Activated naive CD4-positive, alpha-beta T cell treated with anti-CD3 and anti-CD28 coated beads, Interleukin-2, amount 10 ng/mL, durations not matched to agents 7 days and 5 days (primary cell): ENCODE measurements around the gene TGM2.

ENCODE experiments used
- CTCF ChIA-PET: fragments of 350-600 bp; sonication (Branson Sonifier 250); formaldehyde crosslinking; loops from one replicate; lab custom pipeline; 2021; ENCODE audit warnings: antibody characterized with exemption; lab: Charles Lee
- DNase-seq: peaks from one replicate; pipeline ENCODE4 v3.0.0-alpha.2; 2020
- H3K27ac Mint-ChIP-seq: one replicate; pipeline ENCODE4 v1.8.0; 2021; ENCODE audit warnings: mild to moderate bottlenecking, moderate library complexity, mixed read lengths
- H3K27me3 Mint-ChIP-seq: one replicate; pipeline ENCODE4 v1.8.0; 2021; ENCODE audit warnings: mild to moderate bottlenecking, mixed read lengths
- H3K36me3 Mint-ChIP-seq: one replicate; pipeline ENCODE4 v1.8.0; 2021; ENCODE audit warnings: mixed read lengths
- H3K4me1 Mint-ChIP-seq: one replicate; pipeline ENCODE4 v1.8.0; 2021; ENCODE audit warnings: mixed read lengths
- H3K4me3 Mint-ChIP-seq: one replicate; pipeline ENCODE4 v1.8.0; 2021; ENCODE audit warnings: mild to moderate bottlenecking, moderate library complexity, mixed read lengths
- H3K9me3 Mint-ChIP-seq: one replicate; pipeline ENCODE4 v1.8.0; 2021; ENCODE audit warnings: mixed read lengths

TGM2 gene

GRCh38 chr20:38177201-38177600 is 12.1 kb upstream of the TGM2 start:
- DNase-seq: no peak
- Mint-ChIP-seq H3K27me3 (peaks cover 26% of the 10 kb centered on the region), H3K4me1 (no peaks in the 10 kb centered on the region), H3K4me3 (no peak overlapping the region), H3K9me3 (no peaks in the 10 kb centered on the region), H3K36me3 (no peaks in the 10 kb centered on the region), H3K27ac (no peak overlapping the region)
- CTCF ChIA-PET: no interaction called here

- CTCF ChIA-PET: no interaction called here
- Mint-ChIP-seq H3K27ac (no peak overlapping the region), H3K36me3 (no peaks in the 10 kb centered on the region), H3K27me3 (peaks cover 14% of the 10 kb centered on the region), H3K9me3 (no peaks in the 10 kb centered on the region), H3K4me3 (no peak overlapping the region), H3K4me1 (no peaks in the 10 kb centered on the region)
- DNase-seq: no peak
These were observed 10.5 kb upstream of the TGM2 start for GRCh38 chr20:38175304-38176180.

GRCh38 chr20:38173237-38174156 is 8.4 kb upstream of the TGM2 start:
- H3K27ac Mint-ChIP-seq: no peak overlapping the region
- CTCF ChIA-PET: interaction anchor here (1.7 kb wide), 1 partner anchor 116 kb away, joined by 3 read pairs; no protein-coding TSS in a partner anchor
- H3K4me3 Mint-ChIP-seq: no peak overlapping the region
- no peaks in the 10 kb centered on the region for H3K9me3 Mint-ChIP-seq
- DNase-seq: no peak
- peaks cover 15% of the 10 kb centered on the region for H3K4me1 Mint-ChIP-seq
- no peaks in the 10 kb centered on the region for H3K36me3 Mint-ChIP-seq
- peaks cover 14% of the 10 kb centered on the region for H3K27me3 Mint-ChIP-seq

GRCh38 chr20:38172408-38172807 is 7.3 kb upstream of the TGM2 start:
- Mint-ChIP-seq H3K27me3 (peaks cover 10% of the 10 kb centered on the region), H3K9me3 (no peaks in the 10 kb centered on the region), H3K4me1 (peaks cover 18% of the 10 kb centered on the region), H3K27ac (no peak overlapping the region), H3K36me3 (no peaks in the 10 kb centered on the region), H3K4me3 (no peak overlapping the region)
- CTCF ChIA-PET: interaction anchor here (1.0 kb wide), 1 partner anchor 114 kb away, joined by 3 read pairs; no protein-coding TSS in a partner anchor
- DNase-seq: no peak

GRCh38 chr20:38171675-38172043 is 6.6 kb upstream of the TGM2 start:
- Mint-ChIP-seq H3K27ac (no peak overlapping the region), H3K4me3 (no peak overlapping the region), H3K4me1 (peaks cover 18% of the 10 kb centered on the region), H3K36me3 (no peaks in the 10 kb centered on the region), H3K9me3 (no peaks in the 10 kb centered on the region), H3K27me3 (peaks cover 12% of the 10 kb centered on the region)
- CTCF ChIA-PET: interaction anchor here (1.0 kb wide), 1 partner anchor 114 kb away, joined by 3 read pairs; no protein-coding TSS in a partner anchor
- no peak for DNase-seq

- H3K4me1 Mint-ChIP-seq: peaks cover 18% of the 10 kb centered on the region
- CTCF ChIA-PET: no interaction called here
- H3K27ac Mint-ChIP-seq: no peak overlapping the region
- DNase-seq: no peak
- H3K36me3 Mint-ChIP-seq: no peaks in the 10 kb centered on the region
- H3K4me3 Mint-ChIP-seq: no peak overlapping the region
- peaks cover 18% of the 10 kb centered on the region for H3K27me3 Mint-ChIP-seq
- H3K9me3 Mint-ChIP-seq: no peaks in the 10 kb centered on the region
These were observed 6.0 kb upstream of the TGM2 start for GRCh38 chr20:38170826-38171674.

- Mint-ChIP-seq H3K27me3 (peaks cover 15% of the 10 kb centered on the region), H3K9me3 (no peaks in the 10 kb centered on the region), H3K4me1 (peaks cover 23% of the 10 kb centered on the region), H3K4me3 (no peak overlapping the region), H3K36me3 (no peaks in the 10 kb centered on the region), H3K27ac (no peak overlapping the region)
- CTCF ChIA-PET: interaction anchor here (0.7 kb wide), 1 partner anchor 97 kb away, joined by 3 read pairs; no protein-coding TSS in a partner anchor
- no peak for DNase-seq
These were observed 5.3 kb upstream of the TGM2 start for GRCh38 chr20:38170219-38170825.

GRCh38 chr20:38169636-38170193 is 4.6 kb upstream of the TGM2 start:
- CTCF ChIA-PET: interaction anchor here (0.7 kb wide), 1 partner anchor 96 kb away, joined by 3 read pairs; no protein-coding TSS in a partner anchor
- no peak for DNase-seq
- peaks cover 23% of the 10 kb centered on the region for H3K4me1 Mint-ChIP-seq
- no peak overlapping the region for H3K27ac Mint-ChIP-seq
- peaks cover 21% of the 10 kb centered on the region for H3K27me3 Mint-ChIP-seq
- H3K9me3 Mint-ChIP-seq: no peaks in the 10 kb centered on the region
- H3K36me3 Mint-ChIP-seq: no peaks in the 10 kb centered on the region
- no peak overlapping the region for H3K4me3 Mint-ChIP-seq

GRCh38 chr20:38168791-38169589 is 3.9 kb upstream of the TGM2 start:
- Mint-ChIP-seq H3K9me3 (no peaks in the 10 kb centered on the region), H3K27me3 (peaks cover 28% of the 10 kb centered on the region), H3K27ac (no peak overlapping the region), H3K36me3 (no peaks in the 10 kb centered on the region), H3K4me3 (no peak overlapping the region), H3K4me1 (peaks cover 23% of the 10 kb centered on the region)
- no peak for DNase-seq
- CTCF ChIA-PET: interaction anchor here (1.2 kb wide), 1 partner anchor 52 kb away, joined by 5 read pairs; no protein-coding TSS in a partner anchor

GRCh38 chr20:38167851-38168760 is 3.0 kb upstream of the TGM2 start:
- Mint-ChIP-seq H3K4me3 (no peak overlapping the region), H3K27me3 (peaks cover 32% of the 10 kb centered on the region), H3K36me3 (no peaks in the 10 kb centered on the region), H3K4me1 (peaks cover 23% of the 10 kb centered on the region), H3K9me3 (no peaks in the 10 kb centered on the region), H3K27ac (no peak overlapping the region)
- no peak for DNase-seq
- CTCF ChIA-PET: interaction anchor here (1.2 to 2.6 kb wide), 4 partner anchors 51 to 110 kb away, joined by 5 to 8 read pairs (median 6); no protein-coding TSS in a partner anchor

GRCh38 chr20:38167328-38167850 is 2.3 kb upstream of the TGM2 start:
- no peaks in the 10 kb centered on the region for H3K36me3 Mint-ChIP-seq
- DNase-seq: no peak
- CTCF ChIA-PET: interaction anchor here (1.8 to 2.6 kb wide), 3 partner anchors 52 to 109 kb away, joined by 5 to 8 read pairs (median 7); no protein-coding TSS in a partner anchor
- peaks cover 39% of the 10 kb centered on the region for H3K27me3 Mint-ChIP-seq
- peaks cover 23% of the 10 kb centered on the region for H3K4me1 Mint-ChIP-seq
- H3K27ac Mint-ChIP-seq: no peak overlapping the region
- no peaks in the 10 kb centered on the region for H3K9me3 Mint-ChIP-seq
- H3K4me3 Mint-ChIP-seq: no peak overlapping the region
